Measurements from ENCODE around the gene GSG1L2.

Gene GSG1L2

DNA sequence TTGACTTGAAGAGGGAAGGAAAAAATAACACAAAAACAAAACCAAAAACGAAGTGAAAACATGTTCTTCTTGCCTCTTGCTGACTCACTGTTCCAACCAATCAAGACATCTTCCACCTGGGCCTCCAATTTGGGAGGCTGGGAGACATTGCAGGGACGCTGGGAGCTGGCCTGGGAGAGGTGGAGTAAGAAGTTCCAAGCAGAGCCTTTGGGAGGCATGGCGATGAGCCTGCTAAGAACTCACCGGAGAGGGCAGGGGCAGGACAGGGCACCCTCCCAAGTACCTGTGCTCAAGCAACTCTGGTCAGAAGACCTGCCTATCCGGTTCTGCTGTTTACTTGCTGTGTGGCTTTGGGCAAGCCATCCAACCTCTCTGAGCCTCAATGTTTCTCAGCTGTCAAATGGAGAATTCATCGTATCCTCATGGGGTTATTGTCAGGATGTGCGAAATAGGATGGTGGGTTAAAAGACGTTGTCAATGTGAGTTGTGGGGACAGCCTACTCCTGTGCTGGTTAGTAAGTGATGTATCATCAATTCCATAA, 3.0 kb upstream of the GSG1L2 start:
- no peak for DNase-seq (ENCODE audit: low read depth)

DNA sequence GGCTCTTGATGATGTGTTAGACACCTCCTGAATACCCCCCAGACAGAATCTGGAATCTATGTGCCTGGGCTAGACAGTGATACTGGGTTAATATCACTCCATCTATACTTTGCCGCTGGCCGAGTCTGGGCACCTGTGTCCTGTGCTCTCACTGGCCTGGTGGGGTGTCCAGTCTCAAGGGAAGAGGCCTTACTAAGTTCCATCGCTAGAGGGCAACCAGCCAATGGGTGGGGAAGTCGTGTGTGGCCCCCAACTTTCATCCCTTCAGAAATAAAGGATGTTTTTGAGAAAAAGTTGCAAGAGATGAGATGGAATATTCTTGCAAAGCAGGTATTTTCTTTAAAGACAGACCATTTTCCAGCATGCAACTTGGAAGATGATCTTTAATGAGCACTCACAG, 2.2 kb upstream of the GSG1L2 start:
- no peak for DNase-seq (ENCODE audit: low read depth)

DNA sequence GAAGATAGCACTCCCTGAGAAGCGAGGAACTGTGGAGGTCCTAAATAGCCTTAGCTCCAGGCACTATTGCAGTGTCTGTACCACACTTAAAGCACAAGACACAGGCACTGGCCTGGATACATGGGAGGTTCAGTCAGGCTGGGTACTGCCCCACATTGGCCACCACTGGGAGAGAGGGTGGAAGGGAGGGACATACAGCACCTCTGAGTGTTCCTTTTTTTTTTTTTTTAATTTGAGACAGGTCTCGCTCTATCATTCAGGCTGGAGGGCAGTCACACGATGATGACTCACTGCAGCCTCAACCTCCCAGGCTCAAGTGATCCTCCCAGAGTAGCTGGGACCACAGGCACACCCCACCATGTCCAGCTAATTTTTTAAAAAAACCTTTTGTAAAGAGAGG, 1.4 kb downstream of the GSG1L2 start:
- no peak for DNase-seq (ENCODE audit: low read depth)

DNA sequence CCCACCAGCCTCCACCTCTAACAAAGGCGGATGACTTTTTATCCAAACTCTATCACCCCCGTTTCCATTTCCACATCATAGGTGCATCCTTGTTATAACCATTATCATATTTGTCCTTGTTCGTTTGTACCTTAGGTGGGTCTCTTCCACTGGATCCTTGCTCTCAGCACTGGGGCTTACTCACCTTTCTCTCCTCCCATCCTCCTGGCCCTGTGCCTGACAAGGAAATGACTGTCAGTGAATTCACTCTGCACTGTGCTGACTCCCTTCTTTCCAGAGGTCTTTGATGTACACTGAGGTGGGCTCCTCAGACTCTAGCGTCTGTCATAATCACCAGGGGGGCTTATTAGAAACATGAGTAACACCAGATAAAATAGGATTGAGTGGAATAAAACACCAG, 3.1 kb downstream of the GSG1L2 start:
- DNase-seq (ENCODE audit: low read depth): no peak

DNA sequence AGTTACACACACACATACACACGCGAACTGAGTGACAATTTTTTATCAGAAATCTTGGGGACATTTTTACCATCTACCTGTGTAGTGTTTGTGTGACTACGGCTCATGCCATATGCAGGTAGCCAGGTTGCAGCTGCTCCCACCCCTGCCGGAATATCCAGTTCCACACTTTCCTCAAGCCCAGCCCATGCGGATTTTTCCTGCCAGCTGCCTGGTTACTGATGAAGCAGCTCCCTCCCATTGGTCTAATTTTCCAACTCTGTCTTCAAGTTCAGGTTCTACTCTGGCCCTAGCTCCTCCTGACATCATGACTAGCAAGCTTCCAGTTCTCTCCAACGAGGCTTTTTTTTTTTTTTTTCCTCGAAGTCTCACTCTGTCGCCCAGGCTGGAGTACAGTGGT, 4.8 kb downstream of the GSG1L2 start:
- DNase-seq (ENCODE audit: low read depth): no peak

DNA sequence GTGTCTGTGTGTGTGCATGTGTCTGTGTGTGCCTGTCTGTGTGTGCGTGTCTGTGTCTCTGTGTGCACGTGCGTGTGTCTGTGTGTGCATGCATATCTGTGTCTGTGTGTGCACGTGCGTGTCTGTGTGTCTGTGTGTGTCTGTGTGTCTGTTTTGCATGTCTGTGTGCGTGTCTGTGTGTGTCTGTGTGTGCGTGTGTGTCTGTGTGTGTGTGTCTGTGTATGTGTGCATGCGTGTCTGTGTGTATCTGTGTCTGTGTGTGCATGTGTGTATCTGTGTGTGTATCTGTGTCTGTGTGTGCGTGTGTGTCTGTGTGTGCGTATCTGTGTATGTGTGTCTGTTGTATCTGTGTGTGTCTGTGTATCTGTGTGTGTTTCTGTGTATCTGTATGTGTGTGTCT, 5.4 kb downstream of the GSG1L2 start:
- no peak for DNase-seq (ENCODE audit: low read depth)

DNA sequence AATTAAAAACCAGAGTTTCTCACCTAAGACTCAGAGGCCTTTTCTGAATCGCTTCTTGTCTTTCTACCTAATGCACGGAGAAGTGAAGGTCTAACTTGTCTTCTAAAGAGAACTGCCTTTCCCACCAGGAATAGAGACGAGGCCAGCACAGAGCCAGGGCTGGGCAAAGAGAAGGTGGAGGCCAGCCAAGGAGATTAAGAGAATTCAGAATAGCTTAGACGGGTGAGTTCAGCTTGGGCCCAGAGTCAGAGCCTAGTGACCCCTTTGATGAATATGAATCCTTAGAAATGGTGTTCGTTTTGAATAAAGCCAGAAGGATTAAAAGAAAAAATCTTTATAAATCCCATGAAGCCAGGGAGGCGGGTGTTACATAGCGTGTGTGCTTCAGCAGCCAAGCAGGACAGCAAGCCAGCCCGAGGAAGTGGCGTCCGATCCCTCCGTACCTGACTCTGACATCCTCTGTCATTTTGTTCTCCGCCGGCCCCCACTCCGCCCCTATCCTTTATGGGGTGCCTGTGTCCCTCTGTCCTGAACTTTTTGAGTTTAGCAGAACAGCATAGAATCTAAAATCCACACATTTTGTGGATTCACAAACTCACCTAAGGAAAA, 7.4 kb downstream of the GSG1L2 start:
- DNase-seq (ENCODE audit: low read depth): no peak

DNA sequence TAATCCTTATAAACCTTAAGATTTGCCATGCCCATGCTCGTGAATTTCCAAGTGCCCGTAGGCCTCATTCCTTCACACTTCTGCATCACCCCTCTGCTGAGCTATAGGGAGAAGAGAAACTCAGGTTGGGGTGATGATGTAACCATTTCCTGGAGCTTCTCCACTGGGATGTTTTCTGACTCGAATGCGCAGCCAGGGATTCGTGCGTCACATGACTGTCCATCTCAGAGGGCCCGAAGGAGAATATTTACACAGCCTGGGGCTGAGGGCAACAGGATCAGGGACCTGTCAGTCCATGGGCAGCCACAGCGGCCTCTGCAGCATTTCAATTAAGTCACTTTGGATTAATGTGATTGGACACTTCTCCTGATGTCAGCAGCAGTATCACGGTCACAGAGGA, 8.7 kb downstream of the GSG1L2 start:
- DNase-seq (ENCODE audit: low read depth): no peak

DNA sequence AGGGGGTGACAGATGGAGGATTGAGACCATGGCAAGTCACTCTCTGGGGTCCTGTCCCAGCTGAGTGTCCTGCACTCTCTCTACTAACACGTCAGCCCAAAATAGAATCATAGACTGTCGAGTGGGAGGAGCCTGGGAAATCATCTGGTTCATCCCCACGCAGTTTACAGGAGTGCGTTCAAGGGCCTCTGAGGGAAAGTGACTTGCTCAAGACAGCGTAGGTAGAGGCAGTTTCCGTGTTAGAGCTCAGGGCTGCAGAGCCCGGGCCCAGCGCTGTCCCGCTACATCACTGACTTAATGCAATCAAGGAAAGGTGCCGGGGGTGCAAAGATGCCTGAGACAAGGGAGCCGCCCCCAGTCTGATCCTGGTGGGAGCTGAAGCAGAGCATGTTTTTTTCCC, 10.3 kb downstream of the GSG1L2 start:
- DNase-seq (ENCODE audit: low read depth): no peak

DNA sequence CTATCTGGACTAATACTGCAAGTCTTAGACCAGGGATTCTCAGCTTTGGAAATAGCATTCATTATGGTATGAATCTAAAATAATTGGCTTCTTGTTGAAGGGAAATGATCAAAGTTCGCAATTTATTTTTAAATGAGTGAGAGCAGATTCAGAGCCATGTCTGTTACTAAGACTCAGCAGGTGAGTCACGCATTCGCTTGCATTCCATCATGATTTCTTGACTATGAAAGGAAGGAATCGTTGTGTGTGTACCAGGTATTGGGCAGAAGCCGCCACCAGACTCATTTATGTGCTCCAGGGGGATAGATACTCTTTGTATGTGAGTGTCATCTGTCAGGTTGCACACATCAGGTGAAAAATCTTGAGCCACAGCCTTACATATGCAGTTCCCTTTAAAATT, 10.8 kb downstream of the GSG1L2 start:
- DNase-seq (ENCODE audit: low read depth): no peak

DNA sequence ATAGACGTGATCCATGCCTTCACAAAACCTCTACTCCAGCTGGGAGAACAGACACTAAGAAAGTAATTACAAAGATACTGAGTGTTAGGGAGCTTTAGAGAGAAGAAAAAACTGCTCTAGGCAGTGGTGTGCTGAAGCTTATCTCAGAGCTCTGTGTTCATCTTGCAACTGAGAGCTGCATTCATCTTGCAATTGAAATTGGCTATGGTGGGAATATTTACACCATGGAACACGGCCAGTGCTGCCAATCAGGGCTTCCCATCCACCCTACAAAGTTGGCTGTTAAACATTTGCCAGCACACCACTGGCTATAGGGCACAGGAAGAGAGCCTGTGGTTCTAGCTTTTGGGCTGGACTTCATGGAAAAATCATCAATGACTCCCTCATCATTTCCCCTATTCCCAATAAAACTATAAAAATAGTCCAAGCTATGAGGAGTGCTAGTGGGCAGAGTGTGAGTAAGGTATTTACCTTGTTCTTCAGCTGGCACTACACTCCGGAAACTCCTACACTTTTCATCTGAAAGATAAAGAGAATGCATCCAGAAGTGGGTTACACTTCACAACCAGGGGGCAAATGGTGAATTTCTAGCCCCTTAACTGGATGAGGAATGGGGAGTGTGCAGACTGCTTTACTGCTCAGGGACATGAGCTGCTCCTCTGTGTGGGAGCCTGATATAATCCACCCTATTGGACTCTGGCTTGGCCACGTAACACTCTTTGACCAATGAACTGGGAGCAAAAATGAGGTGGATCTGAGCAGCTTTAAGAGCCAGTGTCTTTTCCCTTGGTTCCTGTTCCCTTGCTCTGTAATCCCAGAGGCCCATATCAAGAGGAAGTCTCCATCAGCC, 11.6 kb downstream of the GSG1L2 start:
- DNase-seq (ENCODE audit: low read depth): no peak

DNA sequence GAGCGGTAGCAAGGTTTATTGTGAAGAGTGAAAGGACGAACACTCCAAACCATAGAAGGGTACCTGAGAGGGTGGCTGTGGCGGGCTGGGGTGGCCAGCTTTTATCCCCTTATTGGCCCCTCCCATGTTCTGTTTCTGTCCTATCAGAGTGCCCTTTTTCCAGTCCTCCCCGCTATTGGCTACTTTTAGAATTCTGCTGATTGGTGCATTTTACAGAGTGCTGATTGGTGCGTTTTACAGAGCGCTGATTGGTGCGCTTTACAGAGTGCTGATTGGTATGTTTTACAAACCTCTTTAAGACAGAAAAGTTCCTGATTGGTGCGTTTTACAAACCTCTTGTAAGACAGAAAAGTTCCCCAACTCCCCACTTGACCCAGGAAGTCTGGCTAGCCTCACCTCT, 12.5 kb downstream of the GSG1L2 start:
- DNase-seq (ENCODE audit: low read depth): no peak

DNA sequence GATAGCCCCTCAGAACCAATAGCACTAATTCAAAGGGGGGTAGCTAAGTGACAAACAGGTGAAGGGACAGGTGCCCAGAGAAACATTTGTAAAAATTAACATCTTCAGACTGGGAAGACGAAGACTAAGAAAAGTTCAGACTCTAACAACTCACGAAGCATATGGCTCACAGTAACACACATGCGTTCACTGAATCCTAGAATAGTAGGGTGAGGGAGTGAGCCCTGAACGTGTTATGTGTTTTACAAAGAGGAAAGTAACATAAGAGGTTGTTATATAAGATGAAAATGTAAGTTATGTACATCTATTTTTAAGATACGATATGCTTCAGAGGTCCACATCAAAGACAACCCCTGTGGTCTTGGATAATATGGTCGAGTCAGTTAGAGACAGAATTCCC, 15.2 kb downstream of the GSG1L2 start:
- DNase-seq (ENCODE audit: low read depth): no peak

DNA sequence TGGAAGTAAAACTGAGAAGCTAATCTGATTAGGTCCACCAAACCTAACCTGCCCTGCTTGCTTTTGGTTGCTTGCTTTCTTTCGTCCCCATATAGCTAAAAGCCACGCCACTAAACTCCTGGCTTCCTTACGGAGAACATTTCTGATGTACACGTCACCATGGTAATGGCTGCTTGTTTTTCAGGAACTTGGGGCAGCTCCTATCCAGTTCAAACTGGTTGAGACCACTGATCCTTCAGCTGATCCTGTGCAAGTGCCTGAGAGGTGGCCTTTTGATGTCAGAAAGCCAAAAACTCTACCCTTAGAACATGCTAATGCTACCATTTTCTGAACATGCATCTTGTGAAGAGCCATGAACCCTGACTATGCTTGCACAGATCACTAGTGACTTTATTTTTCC, 16.1 kb downstream of the GSG1L2 start:
- no peak for DNase-seq (ENCODE audit: low read depth)

DNA sequence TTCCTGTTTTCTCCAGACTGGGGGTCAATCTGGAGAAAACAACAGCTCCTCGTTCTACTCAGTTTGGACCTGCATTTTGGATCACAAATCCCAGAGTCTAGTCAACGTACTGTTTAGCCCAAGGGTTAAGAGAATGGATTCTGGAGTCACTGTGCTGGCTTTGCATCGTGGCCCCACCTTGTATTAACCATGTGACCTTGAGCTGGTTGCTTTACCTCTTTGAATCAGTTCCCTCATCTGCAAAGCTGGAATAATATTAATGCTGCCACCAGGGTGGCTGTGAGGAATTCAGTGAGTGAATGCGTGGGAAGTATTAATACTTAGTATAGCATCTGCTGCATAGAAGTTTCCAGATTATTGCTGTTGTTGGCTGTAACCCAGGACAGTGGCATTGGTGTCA, 19.2 kb downstream of the GSG1L2 start:
- DNase-seq (ENCODE audit: low read depth): no peak

DNA sequence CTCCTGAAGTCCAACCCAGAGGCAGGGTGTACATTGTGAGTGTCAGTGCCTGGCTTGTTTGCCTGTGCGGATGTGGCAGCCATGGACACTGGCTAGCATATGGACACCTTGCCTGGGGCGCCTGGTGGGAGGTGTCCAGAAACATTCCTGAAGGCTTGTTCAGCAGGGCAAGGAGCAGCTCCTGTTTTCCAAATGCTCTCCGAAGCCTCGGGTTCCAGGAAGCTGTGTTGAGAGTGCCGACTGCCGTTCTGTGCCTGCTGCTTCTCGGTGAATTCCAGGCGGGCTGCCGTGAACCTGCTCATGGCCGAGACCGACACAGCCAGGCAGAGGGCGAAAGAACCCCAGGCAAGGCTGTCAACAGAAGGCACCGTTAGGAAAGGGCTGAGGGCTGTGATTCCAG, 19.6 kb downstream of the GSG1L2 start:
- no peak for DNase-seq (ENCODE audit: low read depth)

DNA sequence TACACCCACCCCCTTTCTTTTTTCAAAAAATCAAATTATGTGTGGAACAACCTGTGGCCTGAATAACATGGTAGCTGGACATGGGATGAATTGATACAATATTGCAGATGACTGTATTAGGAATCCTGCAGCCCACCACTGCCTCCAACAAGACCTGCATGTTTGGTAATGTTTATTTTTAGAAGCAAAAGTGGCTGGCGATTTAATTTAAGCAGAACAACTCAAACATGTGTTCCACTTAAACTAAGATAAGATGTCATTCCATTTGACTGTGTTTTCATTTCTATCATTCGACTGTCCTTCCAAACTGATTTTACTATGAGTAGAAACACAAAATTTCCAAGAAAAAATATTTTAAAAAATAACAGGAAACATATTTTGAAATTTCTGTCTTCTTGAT, 20.4 kb downstream of the GSG1L2 start:
- no peak for DNase-seq (ENCODE audit: low read depth)

DNA sequence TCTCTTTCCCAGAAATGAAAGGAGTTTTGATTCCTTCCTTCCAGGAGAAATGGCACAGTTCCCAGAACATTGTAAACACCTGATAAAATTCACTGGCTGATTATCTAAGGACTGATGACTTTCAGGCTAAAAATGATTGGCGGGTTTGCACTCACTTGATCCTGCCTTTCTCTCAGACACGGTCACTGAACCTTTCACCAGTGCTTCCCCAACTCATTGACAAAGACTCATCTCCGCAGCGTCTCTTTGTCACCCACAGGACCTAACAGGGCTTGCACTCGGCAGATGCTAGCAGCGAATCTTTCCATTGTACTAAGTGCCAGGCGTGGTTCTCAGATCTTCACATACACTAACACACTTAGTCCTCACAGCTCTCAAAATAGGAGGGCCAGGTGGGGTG, 23.2 kb downstream of the GSG1L2 start:
- DNase-seq (ENCODE audit: low read depth): no peak

DNA sequence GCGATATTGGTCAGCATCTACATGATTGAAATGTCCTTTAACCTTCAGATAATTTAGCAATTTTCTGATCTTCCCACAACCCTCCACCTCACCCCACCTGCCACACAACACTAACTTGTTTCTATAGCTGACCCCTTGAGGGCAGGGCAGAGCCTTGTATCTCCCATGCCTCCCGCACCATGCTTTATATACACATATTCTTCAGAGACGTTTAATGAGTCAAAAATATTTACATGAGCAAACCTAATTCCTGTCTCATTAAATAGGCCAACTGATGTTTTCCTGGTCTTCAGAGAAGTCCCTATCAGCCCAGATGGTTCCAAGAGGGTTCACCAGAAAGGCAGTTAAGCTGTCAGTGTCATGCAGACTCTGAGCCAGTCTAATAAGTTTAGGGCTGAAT, 23.9 kb downstream of the GSG1L2 start:
- no peak for DNase-seq (ENCODE audit: low read depth)

DNA sequence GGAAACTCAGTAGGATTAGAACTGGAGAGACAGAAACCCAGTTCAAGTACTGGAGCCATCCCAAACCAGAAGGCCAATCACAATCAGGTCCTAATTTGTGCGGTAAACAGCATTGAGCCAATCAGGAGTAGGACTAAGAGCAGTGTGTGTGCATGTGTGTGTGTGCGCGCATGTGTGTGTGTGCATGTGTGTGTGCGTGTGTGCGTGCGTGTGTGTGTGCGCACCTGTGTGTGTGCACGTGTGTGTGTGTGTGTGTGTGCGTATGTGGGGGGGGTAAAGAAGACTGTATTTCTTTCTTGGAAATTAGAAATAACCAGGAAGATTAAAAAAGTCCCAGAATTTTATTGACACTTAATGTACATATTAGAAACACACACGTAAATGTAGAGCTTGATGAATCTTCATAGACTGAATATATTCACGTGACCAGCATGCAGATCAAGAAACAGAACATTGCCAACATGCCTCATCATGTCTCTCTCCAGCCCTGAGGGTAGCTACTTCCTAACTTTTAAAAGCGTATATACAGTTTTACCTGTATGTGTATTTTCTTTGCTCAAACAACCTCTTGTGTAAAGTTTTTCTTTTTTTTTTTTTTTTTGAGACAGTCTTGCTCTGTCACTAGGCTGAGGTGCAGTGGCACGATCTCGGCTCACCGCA, 29.6 kb downstream of the GSG1L2 start:
- no peak for DNase-seq (ENCODE audit: low read depth)

DNA sequence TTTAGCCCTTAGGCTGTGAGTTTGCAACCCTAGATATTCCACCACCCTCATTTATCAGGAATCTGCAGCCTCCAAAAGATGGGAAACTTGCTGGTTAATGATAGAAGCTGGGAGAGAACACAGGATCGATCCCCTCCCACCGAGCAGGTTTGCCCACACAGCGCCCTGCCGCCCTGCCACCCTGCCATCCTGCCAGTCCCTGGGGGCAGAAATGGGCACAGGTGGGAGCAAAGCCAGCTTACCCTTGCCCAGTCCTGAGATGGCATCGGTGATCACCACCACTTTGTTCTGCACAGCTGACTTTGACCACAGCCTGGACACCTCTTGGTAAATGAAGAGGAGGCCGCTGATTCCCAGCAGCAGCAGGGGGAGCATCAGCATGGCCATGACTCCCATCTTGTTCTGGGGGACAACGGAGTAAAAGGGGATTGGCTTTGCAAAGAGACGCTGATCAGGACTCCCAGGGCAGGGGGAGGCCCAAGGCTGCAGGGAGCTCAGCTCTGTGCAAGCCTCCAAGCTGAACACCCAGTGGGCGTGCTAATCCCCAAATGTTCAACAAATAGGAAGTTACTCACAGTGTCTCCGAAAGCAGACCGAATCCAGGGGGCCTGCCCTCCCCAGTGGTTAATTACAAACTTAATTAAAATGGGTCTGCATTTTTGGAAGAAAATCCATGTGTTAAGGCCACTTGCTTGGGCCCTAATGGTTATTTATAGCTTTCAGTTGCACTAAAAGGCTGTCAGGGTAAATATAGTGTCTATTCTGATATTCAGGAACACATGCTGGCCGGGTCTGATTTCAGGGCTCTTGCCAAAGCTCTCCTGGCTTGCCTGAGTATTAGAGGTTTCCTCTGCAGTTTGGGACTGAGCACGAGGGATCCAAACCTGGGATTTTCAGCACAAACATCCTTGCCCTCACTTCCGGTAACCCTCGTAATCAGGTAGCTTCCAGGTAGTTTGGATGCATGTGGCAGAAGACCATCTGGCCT, 30.7 kb downstream of the GSG1L2 start, which contains the start of gene DHRS7C:
TSS of gene DHRS7C (minus strand) at position 704 of the 988 bp plus-strand sequence. CDS start at position 396, 308 bp downstream.
- DNase-seq (ENCODE audit: low read depth): no peak

DNA sequence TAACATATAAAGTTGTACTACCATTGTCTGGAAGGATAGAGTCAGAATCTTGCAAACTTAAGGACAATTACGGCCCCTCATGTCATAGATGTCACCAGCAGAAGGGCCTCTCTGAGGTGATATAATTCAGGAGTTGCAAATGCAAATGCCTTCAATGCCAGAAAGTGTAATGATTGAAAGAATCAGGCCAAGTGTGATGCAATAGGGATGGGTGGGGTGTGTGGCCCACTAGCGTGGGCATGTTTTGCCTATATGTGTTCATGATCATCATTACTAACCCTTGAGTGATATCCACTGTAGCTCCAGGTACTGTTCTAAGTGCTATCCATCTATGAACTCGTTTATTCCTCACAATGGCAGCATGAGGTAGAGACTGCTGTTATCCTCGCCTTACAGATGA, 31.6 kb downstream of the GSG1L2 start:
- no peak for DNase-seq (ENCODE audit: low read depth)
